PFSK-1 (cell line): ENCODE data around the gene GLIPR1.

ENCODE experiments used
- POLR2AphosphoS5 ChIP-seq: IDR thresholded peaks from 2 replicates; pipeline ENCODE4 v1.6.1; 2012; ENCODE audit warnings: low read depth, mild to moderate bottlenecking, control low read depth, low read length, moderate library complexity
- REST ChIP-seq, 2 experiments: IDR thresholded peaks; 2 replicates each; pipeline versions ENCODE4 v1.6.1 to v1.8.0; 2011 to 2012; ENCODE audit warnings: low read depth in 2 of 2, low read length in 2 of 2, control low read depth in 1 of 2, inconsistent platforms in 1 of 2, mild to moderate bottlenecking in 1 of 2, moderate library complexity in 1 of 2; ENCODE audit not compliant: insufficient read depth in 1 of 2
- SIN3A ChIP-seq: IDR thresholded peaks from 2 replicates; pipeline ENCODE4 v1.6.1; 2012; ENCODE audit warnings: mild to moderate bottlenecking, low read length, moderate library complexity, borderline replicate concordance; ENCODE audit not compliant: insufficient read depth
- TAF1 ChIP-seq: IDR thresholded peaks from 2 replicates; pipeline ENCODE4 v1.6.1; 2012; ENCODE audit warnings: low read length, control low read depth, borderline replicate concordance; ENCODE audit not compliant: insufficient read depth

- TF ChIP-seq REST (IDR thresholded peaks at IDR 0.05; ENCODE audit: insufficient read depth in 1 of 2, low read depth in 2 of 2, low read length in 2 of 2) (no peak), POLR2AphosphoS5 (no peak), TAF1 (no peak), SIN3A (no peak)
Observed at GRCh38 chr12:75525263-75525662, 44.7 kb downstream of the GLIPR1 start.
